ENCODE measurements around the gene MPP7.
"Not testable (repeated sequence)": the region's sequence is repeated elsewhere in the genome, so short reads cannot be mapped to it uniquely, and the experiment has no call there.

The MPP7 gene

GRCh38 chr10:28302638-28303488 lies at the start of gene MPP7:
TSS of gene MPP7 (minus strand) at chr10:28303064. CDS start at chr10:28238604, 64,460 bp downstream.
- DNase-seq = peak; percentile 98

- DNase-seq = no peak
These were observed 47.0 kb upstream of the MPP7 start for GRCh38 chr10:28349892-28350291.

DNA sequence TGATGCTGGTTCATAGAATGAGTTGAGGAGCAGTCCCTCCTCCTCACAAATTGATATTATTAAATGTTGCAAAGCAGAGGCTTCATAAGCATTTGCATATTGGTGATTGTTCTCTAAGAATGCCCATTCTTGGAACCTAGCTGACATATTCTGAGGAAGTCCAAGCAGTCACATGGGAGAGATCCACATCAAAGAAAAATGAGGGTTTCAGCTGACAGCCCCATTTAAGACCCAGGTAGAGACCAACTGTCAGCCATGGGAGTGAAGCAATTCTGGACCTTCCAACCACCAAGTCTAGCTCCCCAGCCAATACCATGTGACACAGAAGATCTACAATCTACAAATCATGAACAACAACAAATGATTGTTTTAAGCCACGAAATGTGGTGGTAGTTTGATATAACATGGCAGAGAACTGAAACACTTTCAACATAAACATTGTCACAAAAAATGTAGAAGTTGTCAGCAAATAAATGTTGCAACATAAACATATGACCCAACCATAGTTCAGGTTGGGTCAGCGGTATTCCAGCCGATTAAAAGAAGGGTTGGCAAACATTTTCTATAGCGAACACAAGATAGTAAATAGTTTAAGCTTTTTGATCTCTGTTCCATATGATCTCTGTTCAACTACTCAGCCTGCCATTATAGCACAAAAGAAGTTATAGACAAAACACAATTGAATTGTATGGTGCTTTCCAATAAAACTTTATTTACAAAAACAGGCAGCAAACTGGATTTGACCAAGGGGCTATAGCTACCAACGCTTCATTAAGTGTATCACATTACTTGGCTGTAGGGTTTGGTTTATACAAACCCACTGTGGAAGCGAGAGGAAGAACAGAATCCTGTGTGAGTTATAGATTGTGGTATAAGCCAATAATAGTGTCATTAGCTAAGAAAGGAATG lies 41.4 kb upstream of the MPP7 start:
- DNase-seq = no peak

DNA sequence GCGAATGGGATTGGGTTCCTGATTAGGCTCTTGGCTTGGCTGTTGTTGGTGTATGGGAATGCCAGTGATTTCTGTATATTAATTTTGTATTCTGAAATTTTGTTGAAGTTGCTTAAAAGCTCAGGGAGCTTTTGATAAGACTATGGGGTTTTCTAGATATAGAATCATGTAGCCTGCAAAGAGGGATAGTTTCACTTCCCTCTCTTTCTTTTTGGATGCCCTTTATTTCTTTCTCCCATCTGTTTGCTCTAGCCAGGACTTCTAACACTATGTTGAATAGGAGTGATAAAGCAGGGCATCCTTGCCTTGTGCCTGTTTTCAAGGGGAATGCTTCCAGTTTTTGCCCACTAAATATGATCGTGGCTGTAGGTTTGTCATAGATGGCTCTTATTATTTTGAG lies 40.4 kb upstream of the MPP7 start:
- no peak for DNase-seq

GRCh38 chr10:28341679-28342078 lies 38.8 kb upstream of the MPP7 start:
- DNase-seq = not testable (repeated sequence)

DNA sequence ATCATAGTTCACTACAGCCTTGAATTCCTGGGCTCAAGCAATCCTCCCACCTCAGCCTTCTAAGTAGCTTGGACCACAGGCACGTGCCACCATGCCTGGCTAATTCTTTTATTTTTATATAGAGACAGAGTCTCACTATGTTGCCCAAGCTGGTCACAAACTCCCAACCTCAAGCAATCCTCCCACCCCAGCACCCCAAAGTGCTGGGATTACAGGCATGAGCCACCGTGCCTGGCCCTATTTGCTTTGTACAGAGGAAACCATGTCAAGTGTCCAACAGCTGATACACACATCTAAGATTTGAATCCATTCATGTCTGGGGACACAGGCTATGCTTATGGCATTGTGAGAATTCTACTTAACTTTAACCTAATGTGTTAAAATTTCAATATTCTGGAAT lies 29.9 kb upstream of the MPP7 start:
- DNase-seq = no peak

GRCh38 chr10:28331841-28332240 lies 29.0 kb upstream of the MPP7 start:
- peak; percentile 49 for DNase-seq

DNA sequence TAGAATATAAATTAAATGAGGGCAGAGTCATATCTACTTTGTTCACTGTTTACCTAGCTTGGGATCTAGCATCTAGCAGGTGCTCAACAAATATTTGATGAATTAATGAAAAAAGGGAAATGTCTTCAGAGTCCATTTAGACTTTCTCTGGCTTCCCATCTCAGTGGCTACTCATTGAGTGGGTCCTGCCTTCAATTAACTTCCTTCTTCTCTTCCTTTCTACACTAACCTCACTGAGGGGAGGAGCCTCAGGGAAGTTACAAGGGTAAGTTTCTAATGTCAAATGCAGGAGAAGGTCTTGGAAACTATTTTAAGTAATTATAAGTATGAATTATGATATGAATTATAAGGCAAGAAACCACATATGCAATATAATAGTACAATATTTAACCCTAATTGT lies 28.2 kb upstream of the MPP7 start:
- DNase-seq = no peak

- DNase-seq = no peak
These were observed 25.5 kb upstream of the MPP7 start for GRCh38 chr10:28328346-28328745.

DNA sequence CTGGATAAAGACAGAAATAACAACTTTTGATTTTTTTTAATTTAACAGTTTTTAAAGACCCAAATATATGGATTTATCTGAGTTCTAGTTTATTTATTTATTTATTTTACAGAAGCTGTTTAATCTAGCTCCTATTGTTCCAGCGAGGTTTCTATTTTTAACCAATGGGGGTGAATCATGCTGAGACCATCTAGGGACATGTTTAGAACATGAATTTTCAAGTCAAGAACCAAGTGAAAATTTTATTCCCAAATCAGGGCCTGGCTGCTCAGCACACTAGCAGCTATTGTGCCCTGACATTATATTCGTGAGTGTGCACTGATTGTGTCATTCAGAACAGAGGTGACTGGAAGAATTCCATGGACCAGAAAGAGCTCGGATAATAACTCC lies 24.6 kb upstream of the MPP7 start:
- no peak for DNase-seq

DNA sequence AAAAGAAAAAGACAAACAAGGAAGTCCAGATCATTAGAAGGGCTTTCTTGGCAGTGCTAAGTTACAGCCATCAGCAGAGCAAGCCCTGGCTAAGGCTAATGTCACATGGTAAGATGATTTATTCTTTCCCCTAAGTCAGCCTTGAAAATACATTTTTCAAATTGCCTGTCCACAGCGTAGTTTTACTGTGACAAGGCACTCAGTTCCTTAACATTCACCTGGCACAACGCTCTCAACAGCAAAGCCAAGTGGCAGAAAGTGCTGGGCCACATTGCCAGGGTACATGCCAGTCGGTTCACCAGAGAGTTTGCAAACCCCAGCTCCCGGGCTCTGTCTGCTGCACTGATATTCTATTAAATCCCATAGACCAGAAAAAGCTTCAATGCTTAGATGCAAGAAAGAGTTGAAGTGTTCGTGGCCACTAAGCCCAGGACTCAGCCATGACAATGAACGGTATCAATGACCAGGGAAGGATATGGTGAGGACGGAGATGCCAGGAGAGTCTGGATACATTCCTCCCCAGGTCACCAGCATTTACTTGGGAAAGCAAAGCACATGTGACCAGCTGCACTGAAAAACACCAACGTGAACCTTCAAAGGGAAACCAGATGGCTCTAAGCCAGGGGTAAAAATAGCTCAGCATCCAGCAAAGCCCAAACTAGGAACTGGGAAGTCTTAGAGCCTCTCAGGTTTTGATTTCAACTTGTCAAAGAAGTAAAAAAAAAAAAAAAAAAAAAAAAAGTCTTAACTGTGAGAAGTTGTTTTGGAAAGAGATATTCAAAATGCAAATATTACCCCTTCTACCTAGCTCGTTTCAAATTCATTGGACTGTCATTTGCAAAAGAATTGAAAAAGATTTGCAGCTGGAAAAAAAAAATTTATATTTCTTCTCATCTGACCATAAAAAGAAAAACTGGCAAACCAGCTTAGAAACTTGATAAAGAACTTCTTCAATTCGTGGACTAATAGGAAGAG lies 23.9 kb upstream of the MPP7 start:
- DNase-seq = peak; percentile 65

DNA sequence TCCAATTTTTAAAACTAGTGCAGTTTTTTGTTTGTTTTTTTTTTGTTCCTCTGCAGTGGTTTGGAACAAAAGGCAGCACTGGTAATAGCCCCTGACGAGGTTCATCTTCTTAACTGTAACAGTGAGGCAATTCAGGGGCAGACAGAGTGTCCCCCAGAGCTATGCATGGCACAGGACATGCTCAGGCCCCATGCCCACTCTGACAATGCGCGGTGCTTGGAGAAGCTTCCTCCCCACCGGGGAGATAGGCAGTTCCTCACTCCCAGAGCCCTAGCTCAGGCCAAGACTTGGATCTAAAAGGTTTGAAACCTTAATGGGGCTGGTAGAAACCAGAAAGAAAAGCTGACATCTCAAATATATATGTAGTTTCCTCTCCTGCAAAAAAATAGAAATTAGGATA lies 17.9 kb upstream of the MPP7 start:
- DNase-seq = no peak

DNA sequence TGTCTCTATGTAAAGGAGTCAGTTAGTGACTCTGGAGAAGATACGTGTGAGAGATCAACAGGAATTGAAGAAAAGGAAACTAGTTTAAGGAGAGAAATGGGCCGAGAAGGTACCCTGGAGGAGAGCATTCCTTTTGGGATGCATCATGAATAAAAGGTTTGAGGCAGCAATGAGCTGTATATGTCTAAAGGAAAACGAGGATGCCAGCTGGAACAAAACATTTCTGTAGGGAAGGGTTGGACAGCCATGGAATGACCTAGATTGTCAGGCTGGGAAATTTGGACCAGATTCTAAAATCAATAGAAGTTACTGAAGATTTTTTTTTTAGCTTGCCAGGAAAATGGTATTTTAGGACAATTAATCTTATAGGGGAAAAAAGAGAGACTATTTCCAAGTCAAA lies 17.2 kb upstream of the MPP7 start:
- DNase-seq = no peak

DNA sequence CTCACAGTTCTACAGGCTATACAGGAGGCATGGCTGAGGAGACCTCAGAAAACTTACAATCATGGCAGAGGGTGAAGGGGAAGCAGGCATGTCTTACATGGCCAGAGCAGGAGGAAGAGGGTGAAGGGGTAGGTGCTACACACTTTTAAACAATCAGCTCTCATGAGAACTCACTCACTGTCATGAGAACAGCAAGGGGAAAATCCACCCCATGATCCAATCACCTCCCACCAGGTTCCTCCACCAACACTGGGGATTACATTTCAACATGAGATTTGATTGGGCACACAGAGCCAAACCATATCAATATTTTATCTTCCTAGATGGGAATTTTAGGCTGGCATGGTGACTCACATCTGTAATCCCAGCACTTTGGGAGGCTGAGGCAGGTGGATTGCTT lies 16.2 kb upstream of the MPP7 start:
- DNase-seq = not testable (repeated sequence)

DNA sequence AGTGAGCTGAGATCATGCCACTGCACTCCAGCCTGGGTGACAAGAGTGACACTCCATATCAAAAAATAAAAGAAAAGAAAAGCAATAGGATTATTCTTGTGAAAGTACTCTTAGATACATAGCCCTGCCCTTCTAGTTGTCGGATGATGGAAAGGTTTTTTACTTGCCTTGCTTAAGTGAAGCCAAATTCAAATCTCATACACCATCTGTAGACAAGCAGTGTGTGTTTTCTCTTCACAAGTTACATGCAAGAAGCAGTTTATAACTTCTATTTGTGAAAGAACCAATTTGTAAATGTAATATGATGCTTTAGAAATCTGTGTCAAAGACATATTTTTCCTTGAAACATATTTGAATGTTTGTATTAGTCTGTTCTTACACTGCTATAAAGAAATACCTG lies 15.8 kb upstream of the MPP7 start:
- no peak for DNase-seq

GRCh38 chr10:28317760-28318159 lies 14.9 kb upstream of the MPP7 start:
- peak; percentile 56 for DNase-seq

- no peak for DNase-seq
These were observed 13.8 kb upstream of the MPP7 start for GRCh38 chr10:28316696-28317095.

- no peak for DNase-seq
These were observed 12.3 kb upstream of the MPP7 start for GRCh38 chr10:28315140-28315539.

- DNase-seq = no peak
These were observed 11.3 kb upstream of the MPP7 start for GRCh38 chr10:28314211-28314610.

DNA sequence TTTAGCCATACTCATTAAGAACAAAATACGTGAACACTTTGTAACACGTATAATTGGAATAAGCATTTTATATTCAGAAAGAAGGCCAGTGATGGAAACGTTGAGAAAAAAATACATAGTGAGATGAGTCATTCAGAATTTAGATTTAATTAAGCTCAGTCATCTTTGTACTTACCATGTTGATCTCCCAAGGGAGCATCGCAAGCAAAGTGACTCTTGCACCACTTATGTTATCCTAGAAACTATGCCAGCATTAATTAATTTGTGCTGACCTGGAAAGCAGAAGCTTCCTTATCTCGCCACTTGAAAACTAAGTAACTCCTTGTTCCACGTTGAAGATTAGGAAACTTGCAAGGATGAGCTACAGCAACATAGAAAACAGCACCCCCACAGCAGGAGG lies 9.7 kb upstream of the MPP7 start:
- no peak for DNase-seq

GRCh38 chr10:28311104-28311503 lies 8.2 kb upstream of the MPP7 start:
- no peak for DNase-seq

DNA sequence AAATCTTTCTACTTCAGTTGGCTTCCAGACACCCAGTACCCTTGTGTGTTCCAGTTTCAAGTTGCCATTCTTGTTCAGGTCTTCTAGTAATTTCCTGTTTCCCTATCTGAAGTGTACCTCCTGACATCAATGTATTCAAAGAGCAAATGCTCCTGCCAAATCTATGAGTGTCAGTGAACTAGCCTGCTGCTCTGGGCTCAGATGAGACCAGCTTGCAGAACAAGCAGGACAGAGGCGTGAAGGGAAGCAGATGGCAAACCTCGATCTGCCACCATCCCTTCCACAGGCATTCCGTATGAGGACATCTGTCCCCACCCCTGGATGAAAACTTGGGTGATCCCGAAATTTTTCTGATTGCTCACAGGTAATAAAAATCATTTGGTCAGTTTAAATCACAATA lies 4.4 kb upstream of the MPP7 start:
- DNase-seq = no peak

DNA sequence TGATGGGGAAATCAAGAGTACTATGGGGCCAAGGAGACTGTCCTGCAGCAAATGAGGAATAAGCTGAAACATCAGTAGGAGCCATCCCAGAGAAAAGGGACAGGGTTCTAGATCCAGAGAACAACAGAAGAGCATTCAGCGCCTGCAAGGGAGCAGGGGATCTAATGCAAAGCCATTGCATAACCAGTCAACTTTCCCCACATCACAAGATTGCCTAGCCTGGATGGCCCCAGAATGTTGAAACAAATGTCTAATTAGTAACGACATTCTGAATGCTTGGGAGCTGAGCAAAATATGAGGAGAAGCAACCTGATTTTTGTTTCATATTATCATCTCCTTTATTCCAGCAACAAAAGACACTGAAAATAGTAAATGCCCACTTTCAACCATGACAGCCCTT lies 2.7 kb upstream of the MPP7 start:
- DNase-seq = no peak
